Cerebellar cortex (tissue), 1 donor: ENCODE measurements around the gene FUT7.

Experiments used
- DNase-seq: peaks from one replicate; pipeline ENCODE4 v3.0.0-alpha.2; 2015; ENCODE audit warnings: low spot score

Gene FUT7

GRCh38 chr9:137031904-137032640 is at the start of gene FUT7:
FUT7 (minus strand) TSS chr9:137032088; CDS start chr9:137031991, 97 bp downstream.
- DNase-seq = no peak

GRCh38 chr9:137080260-137081122 is 48.6 kb upstream of the FUT7 start:
- DNase-seq = no peak

- DNase-seq = no peak
Measured at GRCh38 chr9:137079401-137079787, 47.5 kb upstream of the FUT7 start.

- DNase-seq = no peak
Measured at GRCh38 chr9:137078701-137079400, 47.0 kb upstream of the FUT7 start.

GRCh38 chr9:137077758-137078693 is 46.1 kb upstream of the FUT7 start:
- no peak for DNase-seq

- DNase-seq = no peak
Measured at GRCh38 chr9:137077010-137077747, 45.3 kb upstream of the FUT7 start, which contains the start of gene UAP1L1. UAP1L1 (plus strand) TSS chr9:137077517; CDS start chr9:137077533, 16 bp downstream.

- no peak for DNase-seq
Measured at GRCh38 chr9:137076636-137077009, 44.7 kb upstream of the FUT7 start.

GRCh38 chr9:137075275-137075775 is 43.4 kb upstream of the FUT7 start:
- DNase-seq = no peak

- DNase-seq = no peak
Measured at GRCh38 chr9:137074657-137075274, 42.9 kb upstream of the FUT7 start.

GRCh38 chr9:137073992-137074399 is 42.1 kb upstream of the FUT7 start:
- no peak for DNase-seq

GRCh38 chr9:137071282-137071681 is 39.4 kb upstream of the FUT7 start:
- no peak for DNase-seq

- DNase-seq = peak; percentile 42
Measured at GRCh38 chr9:137070906-137071275, 39.0 kb upstream of the FUT7 start.

GRCh38 chr9:137070201-137070905 is 38.5 kb upstream of the FUT7 start, which contains the start of gene SAPCD2:
SAPCD2 (minus strand) TSS chr9:137070557; CDS start chr9:137070460, 97 bp downstream.
- DNase-seq = peak; percentile 86

GRCh38 chr9:137069508-137070091 is 37.7 kb upstream of the FUT7 start:
- DNase-seq = no peak

GRCh38 chr9:137068539-137069507 is 36.9 kb upstream of the FUT7 start:
- DNase-seq = no peak

GRCh38 chr9:137067860-137068538 is 36.1 kb upstream of the FUT7 start:
- DNase-seq = peak; percentile 79
